T-cell (primary cell): ENCODE data around the gene HK1. TPM values are rescaled to one million over a fixed set of nuclear protein-coding genes. Genes with fewer than 3 reads are reported as not detected.

ENCODE experiments used
- ATAC-seq, 4 experiments: fragments of 200-7000 bp in 3 of 4; fragments of 150-1000 bp in 1 of 4; cut with Tn5 transposase; replicated peaks in 1 of 4; 1 replicate in 3 of 4; 2 replicates in 1 of 4; pipeline ENCODE4 v1.10.0; 2021; ENCODE audit warnings: moderate library complexity in 3 of 4, mild to moderate bottlenecking in 2 of 4, moderate number of reproducible peaks in 1 of 4
- CTCF ChIA-PET, 2 donors: fragments of 300-600 bp; sonication (Branson Sonifier 250); formaldehyde crosslinking; loops; one replicate each; lab custom pipeline; 2022; ENCODE audit warnings: antibody characterized with exemption in 2 of 2; lab: Charles Lee
- POLR2A ChIA-PET, 2 donors: fragments of 300-600 bp; sonication (Branson Sonifier 250); formaldehyde crosslinking; loops; one replicate each; lab custom pipeline; 2022; ENCODE audit warnings: antibody characterized with exemption in 2 of 2; lab: Charles Lee
- DNase-seq, 35 experiments: peaks; one replicate each; pipeline versions ENCODE4 v3.0.0 to v3.0.0-alpha.2; 2013 to 2023
- H3K27ac ChIP-seq: one replicate; pipeline ENCODE4 v1.5.1; 2013; ENCODE audit warnings: low read length
- H3K27me3 ChIP-seq, 2 experiments: replicated peaks in 1 of 2; 1 replicate in 1 of 2; 2 replicates in 1 of 2; pipeline versions ENCODE4 v1.6.1 to v1.7.0; 2013; ENCODE audit warnings: low read length in 1 of 2, mixed read lengths in 1 of 2; ENCODE audit not compliant: control insufficient read depth in 2 of 2, insufficient read depth in 2 of 2; ENCODE audit errors: extremely low read depth in 1 of 2
- H3K36me3 ChIP-seq, 2 donors: 1 replicate in 1 of 2; 2 replicates in 1 of 2; pipeline versions ENCODE4 v1.6.1 to v1.7.0; 2013; ENCODE audit warnings: low read length in 1 of 2; ENCODE audit not compliant: control insufficient read depth in 2 of 2, insufficient read depth in 1 of 2; ENCODE audit errors: extremely low read depth in 1 of 2
- H3K4me1 ChIP-seq, 2 experiments: 1 replicate in 1 of 2; 2 replicates in 1 of 2; pipeline versions ENCODE4 v1.6.1 to v1.7.0; 2013; ENCODE audit warnings: low read length in 2 of 2, mixed read lengths in 1 of 2; ENCODE audit not compliant: insufficient read depth in 2 of 2, control insufficient read depth in 1 of 2; ENCODE audit errors: extremely low read depth in 1 of 2
- H3K4me3 ChIP-seq, 2 donors: 1 replicate in 1 of 2; 2 replicates in 1 of 2; pipeline versions ENCODE4 v1.5.1 to v1.7.0; 2013; ENCODE audit warnings: mild to moderate bottlenecking in 2 of 2, low read length in 1 of 2, moderate library complexity in 1 of 2; ENCODE audit not compliant: control insufficient read depth in 1 of 2; ENCODE audit errors: extremely low read depth in 1 of 2
- H3K9me3 ChIP-seq: 2 replicates; pipeline ENCODE4 v1.7.0; 2013
- H3K27ac Mint-ChIP-seq, 2 donors: one replicate each; pipeline ENCODE4 v1.8.0; 2020 to 2021; ENCODE audit warnings: mild to moderate bottlenecking in 2 of 2, mixed read lengths in 2 of 2
- H3K27me3 Mint-ChIP-seq, 2 donors: one replicate each; pipeline ENCODE4 v1.8.0; 2021 to 2022; ENCODE audit warnings: mixed read lengths in 2 of 2
- H3K36me3 Mint-ChIP-seq: one replicate; pipeline ENCODE4 v1.8.0; 2021; ENCODE audit warnings: mixed read lengths
- H3K4me1 Mint-ChIP-seq, 3 donors: one replicate each; pipeline ENCODE4 v1.8.0; 2020 to 2022; ENCODE audit warnings: mixed read lengths in 3 of 3, mild to moderate bottlenecking in 1 of 3
- H3K4me3 Mint-ChIP-seq, 3 donors: one replicate each; pipeline ENCODE4 v1.8.0; 2020 to 2022; ENCODE audit warnings: mild to moderate bottlenecking in 3 of 3, mixed read lengths in 3 of 3, moderate library complexity in 3 of 3
- H3K9me3 Mint-ChIP-seq, 3 donors: one replicate each; pipeline ENCODE4 v1.8.0; 2020 to 2022; ENCODE audit warnings: mixed read lengths in 3 of 3
- WGBS: methylation state at CpG from one replicate; pipeline ENCODE4 v1.1.5; 2013; ENCODE audit warnings: missing lambda C conversion rate; ENCODE audit not compliant: insufficient coverage; 5-methylcytosine and 5-hydroxymethylcytosine counted together
- total RNA-seq, 35 experiments: library from RNA in 6 of 35; stranded (reverse) in 6 of 35; fragments of 120-200 nt in 1 of 35; gene quantifications; one replicate each; pipeline versions ENCODE4 v1.2.1 to v1.2.4 and lab custom pipeline; 2013 to 2026

HK1 gene
- total RNA-seq, 5 donors from 2014 or later (not counting 1 experiment from before 2014, with no cell fraction given), result 66.3 to 85.5 (median 83.6) TPM

DNA sequence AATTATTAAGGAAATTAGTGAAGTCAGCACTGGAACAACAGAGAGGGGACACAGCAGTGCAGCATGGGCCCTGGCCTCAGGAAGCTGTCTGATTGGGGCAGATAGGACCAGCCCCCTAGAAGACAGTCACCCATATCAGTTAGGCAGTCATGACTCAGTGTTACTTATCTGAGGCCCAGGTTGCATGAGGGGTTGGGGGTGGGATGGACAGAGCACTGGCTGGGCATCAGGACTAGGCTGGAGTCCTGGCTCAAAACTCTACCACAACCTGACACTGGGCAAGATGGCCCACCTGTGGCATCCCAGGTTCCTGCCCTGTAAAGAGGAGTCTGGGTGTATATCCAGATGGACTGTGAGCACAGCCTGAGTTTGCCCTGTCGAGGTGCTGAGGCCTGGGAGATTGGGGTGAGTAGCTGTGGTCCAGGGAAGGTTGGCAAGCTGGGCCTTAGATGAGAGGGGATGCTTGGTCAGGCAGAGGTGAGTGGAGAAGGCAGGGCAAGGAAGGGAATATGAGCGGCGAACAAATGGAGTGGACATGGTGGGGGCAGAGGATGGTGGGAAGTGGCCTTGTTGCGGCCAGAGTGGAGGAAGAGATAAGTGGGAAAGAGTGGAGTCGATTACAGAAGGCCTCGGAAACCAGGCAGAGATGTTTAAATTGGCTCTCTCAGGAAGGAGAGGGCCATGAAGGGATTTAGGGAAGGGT is 37.5 kb downstream of the HK1 start:
- Mint-ChIP-seq H3K4me3 (no peak overlapping the region), H3K27me3 (no peaks in the 10 kb centered on the region), H3K36me3 (no peaks in the 10 kb centered on the region), H3K27ac (peak overlapping the region in 1 of 2 donors; percentile 29), H3K9me3 (no peaks in the 10 kb centered on the region), H3K4me1 (peaks cover 16 to 21% (median 19%) of the 10 kb centered on the region in 3 donors)
- H3K4me3 ChIP-seq, result no peak overlapping the region
- no peaks in the 10 kb centered on the region for H3K9me3 ChIP-seq
- no peak overlapping the region for H3K27ac ChIP-seq
- POLR2A ChIA-PET, result no interaction called here
- no peaks in the 10 kb centered on the region for H3K36me3 ChIP-seq
- peaks cover 0 to 3% of the 10 kb centered on the region in 2 experiments for H3K27me3 ChIP-seq
- H3K4me1 ChIP-seq, result peaks cover 10 to 30% of the 10 kb centered on the region in 2 experiments
- no peak for ATAC-seq
- 93% methylated on average over 6 of the region's 6 CpGs for WGBS
- no peak for DNase-seq
- CTCF ChIA-PET, result no interaction called here

DNA sequence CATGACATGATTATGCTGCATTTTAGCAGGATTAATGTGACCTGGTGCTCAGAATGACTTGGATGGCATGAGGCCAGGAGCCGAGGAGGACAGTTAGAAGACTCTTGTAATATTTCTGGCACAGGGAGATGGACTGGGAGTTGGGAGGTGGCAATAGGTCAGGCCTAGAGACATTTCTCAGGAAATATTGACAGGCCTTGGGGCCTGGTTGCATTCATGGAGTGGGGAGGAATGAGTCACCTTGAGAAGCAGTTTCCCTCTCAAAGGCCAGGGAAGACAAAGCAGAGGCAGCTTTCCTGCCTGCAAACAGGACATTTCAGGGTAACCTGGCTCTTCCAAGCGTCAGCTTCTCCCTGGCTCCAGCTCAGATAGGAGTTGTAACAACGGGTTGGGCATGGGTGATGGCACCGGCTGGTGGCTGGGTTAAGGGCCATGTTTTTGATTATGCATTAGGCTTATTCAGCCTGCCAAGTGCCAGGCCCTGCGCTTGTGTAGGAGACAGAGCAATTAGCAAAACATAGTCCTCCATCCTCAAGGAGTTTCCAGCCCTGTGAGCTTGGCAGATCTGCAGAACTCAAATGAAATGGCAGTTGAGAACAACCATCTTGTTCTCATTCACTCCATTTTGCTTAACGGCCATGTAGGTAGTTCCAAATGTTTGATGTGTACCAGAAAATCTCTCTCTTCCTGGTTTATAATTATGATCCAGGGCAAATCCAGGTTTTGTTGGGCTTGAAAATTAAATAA is 38.2 kb downstream of the HK1 start:
- H3K4me1 ChIP-seq, result peaks cover 11 to 37% of the 10 kb centered on the region in 2 experiments
- H3K4me3 ChIP-seq, result no peak overlapping the region
- no peaks in the 10 kb centered on the region for H3K36me3 ChIP-seq
- Mint-ChIP-seq H3K36me3 (no peaks in the 10 kb centered on the region), H3K27ac (peak overlapping the region in 1 of 2 donors; percentile 29), H3K27me3 (no peaks in the 10 kb centered on the region), H3K4me3 (no peak overlapping the region), H3K4me1 (peaks cover 23 to 28% (median 26%) of the 10 kb centered on the region in 3 donors), H3K9me3 (no peaks in the 10 kb centered on the region)
- H3K27me3 ChIP-seq, result peaks cover 0 to 3% of the 10 kb centered on the region in 2 experiments
- ChIA-PET POLR2A (no interaction called here), CTCF (interaction anchor here in 1 of 2 donors (3.4 kb wide), 1 partner anchor 11 kb away, joined by 15 read pairs; no protein-coding TSS in a partner anchor)
- no peaks in the 10 kb centered on the region for H3K9me3 ChIP-seq
- ATAC-seq, result no peak
- WGBS, result 96% methylated on average over 3 of the region's 6 CpGs
- H3K27ac ChIP-seq, result no peak overlapping the region
- no peak for DNase-seq

DNA sequence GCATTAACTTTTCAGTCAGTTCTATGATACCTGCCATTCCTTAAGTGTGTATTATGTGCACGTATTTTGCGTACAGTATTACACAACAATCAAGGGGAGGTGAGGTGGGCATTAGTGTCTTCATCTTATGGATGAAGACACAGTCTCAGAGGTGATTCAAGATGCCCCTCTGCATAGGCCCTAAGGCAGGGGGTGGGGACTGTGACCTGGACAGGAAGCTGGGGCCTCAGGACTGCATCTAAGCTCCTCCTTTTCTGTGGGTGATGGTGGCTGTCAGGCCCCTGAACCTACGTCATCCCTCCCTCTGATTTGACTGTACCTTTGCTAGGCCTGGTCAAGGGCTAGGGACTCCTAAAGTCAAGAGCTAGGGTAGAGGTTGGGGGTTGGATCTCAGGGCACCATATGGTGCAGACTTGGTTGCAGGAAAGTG is 38.9 kb downstream of the HK1 start:
- Mint-ChIP-seq H3K36me3 (no peaks in the 10 kb centered on the region), H3K9me3 (no peaks in the 10 kb centered on the region), H3K27ac (peak overlapping the region; percentile 43 to 83), H3K27me3 (no peaks in the 10 kb centered on the region), H3K4me3 (peak overlapping the region; percentile 95 to 98 (median 97)), H3K4me1 (peaks cover 30 to 35% (median 33%) of the 10 kb centered on the region in 3 donors)
- H3K4me1 ChIP-seq, result peaks cover 11 to 37% of the 10 kb centered on the region in 2 experiments
- H3K27me3 ChIP-seq, result peaks cover 0 to 3% of the 10 kb centered on the region in 2 experiments
- H3K27ac ChIP-seq, result peak overlapping the region; percentile 90
- WGBS, result 100% methylated on average over 2 of the region's 3 CpGs
- POLR2A ChIA-PET, result no interaction called here
- no peaks in the 10 kb centered on the region for H3K9me3 ChIP-seq
- no peaks in the 10 kb centered on the region for H3K36me3 ChIP-seq
- CTCF ChIA-PET, result interaction anchor here (0.5 to 3.4 kb wide), 7 partner anchors 11 to 900 kb away, joined by 3 to 15 read pairs (median 3); no protein-coding TSS in a partner anchor
- H3K4me3 ChIP-seq, result no peak overlapping the region
- DNase-seq (no peak), ATAC-seq (no peak)

DNA sequence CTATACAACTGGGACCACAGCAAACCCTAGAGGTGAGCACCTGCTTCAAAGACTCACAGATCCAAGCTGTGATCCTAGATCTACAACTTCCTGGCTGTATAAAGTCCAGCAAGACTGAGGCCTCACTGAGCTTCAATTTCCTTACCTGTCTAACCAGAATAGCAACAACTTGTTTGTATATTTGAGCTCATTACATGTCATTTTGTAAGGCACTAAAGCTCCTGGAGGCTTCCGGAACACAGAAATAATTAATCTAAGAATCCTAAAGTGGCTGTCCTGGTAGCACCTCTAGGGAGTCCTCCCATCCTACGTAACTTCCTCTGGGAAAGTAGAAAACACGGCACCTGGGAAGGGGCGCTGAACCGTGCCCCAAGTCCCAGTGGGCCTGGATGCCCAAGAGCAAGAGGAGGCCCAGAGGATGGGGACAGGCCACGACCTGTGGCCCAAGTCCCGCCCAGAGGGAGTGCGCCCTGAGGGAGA is 39.4 kb downstream of the HK1 start:
- DNase-seq, result no peak
- peaks cover 11 to 37% of the 10 kb centered on the region in 2 experiments for H3K4me1 ChIP-seq
- Mint-ChIP-seq H3K27ac (peak overlapping the region; percentile 83 to 85), H3K4me3 (peak overlapping the region; percentile 95 to 98 (median 97)), H3K27me3 (no peaks in the 10 kb centered on the region), H3K36me3 (no peaks in the 10 kb centered on the region), H3K4me1 (peaks cover 33 to 38% (median 37%) of the 10 kb centered on the region in 3 donors), H3K9me3 (no peaks in the 10 kb centered on the region)
- H3K9me3 ChIP-seq, result no peaks in the 10 kb centered on the region
- H3K27me3 ChIP-seq, result peaks cover 0 to 3% of the 10 kb centered on the region in 2 experiments
- 54% methylated on average over 8 of the region's 8 CpGs for WGBS
- CTCF ChIA-PET, result interaction anchor here (0.5 to 3.4 kb wide), 8 partner anchors 10 to 900 kb away, joined by 3 to 15 read pairs (median 3); no protein-coding TSS in a partner anchor
- POLR2A ChIA-PET, result interaction anchor here in 1 of 2 donors (0.6 kb wide), 1 partner anchor 33 kb away, joined by 3 read pairs; no protein-coding TSS in a partner anchor
- H3K27ac ChIP-seq, result peak overlapping the region; percentile 90
- no peak for ATAC-seq
- peak overlapping the region; percentile 70 to 99 for H3K4me3 ChIP-seq
- H3K36me3 ChIP-seq, result no peaks in the 10 kb centered on the region

DNA sequence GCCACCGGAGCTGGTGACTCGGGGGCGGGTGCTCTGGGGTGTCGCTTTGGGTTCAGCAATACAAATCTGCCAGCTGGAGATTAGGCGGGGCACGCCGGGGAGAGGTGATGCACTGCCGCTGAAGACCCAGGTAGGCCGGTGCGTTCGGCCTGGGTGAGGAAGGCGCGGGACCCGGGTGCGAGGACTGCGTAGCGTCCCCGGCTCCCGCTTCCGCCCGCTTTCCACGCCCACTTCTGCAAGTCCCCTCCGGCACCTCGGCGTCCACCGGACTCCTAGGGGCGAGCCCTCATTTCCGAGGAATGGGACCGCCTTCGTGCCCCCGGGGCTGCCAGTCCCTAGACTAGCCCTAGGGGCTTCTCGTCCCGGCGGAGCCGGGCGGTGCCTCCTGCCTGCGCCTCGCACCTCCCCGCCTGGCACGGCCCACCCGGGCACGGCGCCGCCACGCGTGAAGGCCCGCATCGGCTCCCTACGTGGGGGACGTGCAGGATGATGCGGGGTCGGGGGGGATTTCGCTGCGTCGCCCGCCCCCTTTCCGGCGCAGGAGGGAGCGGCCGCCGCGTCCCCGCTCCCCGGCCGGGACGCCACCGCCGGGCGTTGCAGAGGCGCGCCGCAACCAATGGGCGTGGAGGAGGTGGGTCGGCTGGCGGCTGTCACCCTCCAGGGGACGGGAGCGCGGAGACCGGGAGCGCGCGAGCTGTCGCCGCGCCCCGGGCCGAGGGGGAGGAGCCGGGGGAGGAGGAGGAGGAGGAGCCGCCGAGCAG is 40.0 kb downstream of the HK1 start:
- Histone ChIP-seq H3K9me3 (no peaks in the 10 kb centered on the region), H3K36me3 (no peaks in the 10 kb centered on the region), H3K4me3 (peak overlapping the region; percentile 96 to 99), H3K4me1 (peaks cover 11 to 37% of the 10 kb centered on the region in 2 experiments), H3K27me3 (peaks cover 0 to 3% of the 10 kb centered on the region in 2 experiments), H3K27ac (peak overlapping the region; percentile 90)
- Mint-ChIP-seq H3K27ac (peak overlapping the region; percentile 83 to 85), H3K36me3 (no peaks in the 10 kb centered on the region), H3K4me1 (peaks cover 37 to 43% (median 42%) of the 10 kb centered on the region in 3 donors), H3K27me3 (no peaks in the 10 kb centered on the region), H3K9me3 (no peaks in the 10 kb centered on the region), H3K4me3 (peak overlapping the region; percentile 95 to 98 (median 97))
- under 1% methylated on average over 86 of the region's 90 CpGs for WGBS
- CTCF ChIA-PET, result interaction anchor here in 1 of 2 donors (0.9 to 3.4 kb wide), 5 partner anchors 10 to 189 kb away, joined by 3 to 15 read pairs (median 6); no protein-coding TSS in a partner anchor
- ATAC-seq (peak; percentile 91 to 94 (median 92)), DNase-seq (peak; percentile 79 to 95 (median 89))
- POLR2A ChIA-PET, result interaction anchor here in 1 of 2 donors (0.5 to 0.6 kb wide), 2 partner anchors 32 to 60 kb away, joined by 3 to 4 read pairs; no protein-coding TSS in a partner anchor
